AML-193 (cell line): ENCODE measurements around the gene GPR183.
"Not testable (repeated sequence)": the region's sequence is repeated elsewhere in the genome, so short reads cannot be mapped to it uniquely, and the experiment has no call there.

Experiments
- DNase-seq, 2 experiments: peaks; one replicate each; lab custom pipeline; 2025; lab: John Stamatoyannopoulos, UW

The GPR183 gene

DNA sequence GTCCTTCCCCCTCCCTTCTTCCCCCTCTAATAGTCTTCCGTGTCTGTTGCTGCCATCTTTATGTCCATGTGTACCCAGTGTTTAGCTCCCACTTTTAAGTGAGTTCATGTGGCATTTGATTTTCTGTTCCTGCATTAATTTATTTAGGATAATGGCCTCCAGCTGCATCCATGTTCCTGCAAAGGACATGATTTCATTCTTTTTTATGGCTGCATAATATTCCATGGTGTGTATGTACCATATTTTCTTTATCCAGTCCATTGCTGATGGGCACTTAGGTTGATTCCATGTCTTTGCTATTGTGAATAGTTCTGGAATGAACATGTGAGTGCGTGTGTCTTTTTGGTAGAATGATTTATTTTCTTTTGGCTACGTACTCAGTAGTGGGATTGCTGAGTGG, 58.0 kb downstream of the GPR183 start:
- DNase-seq = not testable (repeated sequence)

- DNase-seq = no peak
Observed at GRCh38 chr13:99246100-99246499, 61.1 kb downstream of the GPR183 start.
